Stimulated activated effector memory CD8-positive, alpha-beta T cell treated with anti-CD3 and anti-CD28 coated beads, Interleukin-12 subunit alpha, Interleukin-12 subunit beta, amount 100 ng/mL, for 72 hours (primary cell): Measurements from ENCODE around the gene ADAMTS6.

Experiments
- ATAC-seq: fragments of 150-1000 bp; cut with Tn5 transposase; 2 replicates; pipeline ENCODE4 v1.10.0; 2021
- DNase-seq, 2 donors: peaks; one replicate each; pipeline ENCODE4 v3.0.0; 2021 to 2022; ENCODE audit warnings: low spot score in 2 of 2
- H3K27ac Mint-ChIP-seq: one replicate; pipeline ENCODE4 v1.8.0; 2022; ENCODE audit warnings: mild to moderate bottlenecking, mixed read lengths
- H3K36me3 Mint-ChIP-seq: one replicate; pipeline ENCODE4 v1.8.0; 2022; ENCODE audit warnings: mild to moderate bottlenecking, mixed read lengths
- H3K4me1 Mint-ChIP-seq: one replicate; pipeline ENCODE4 v1.8.0; 2022; ENCODE audit warnings: mixed read lengths
- H3K4me3 Mint-ChIP-seq: one replicate; pipeline ENCODE4 v1.8.0; 2022; ENCODE audit warnings: mild to moderate bottlenecking, mixed read lengths
- H3K9me3 Mint-ChIP-seq: one replicate; pipeline ENCODE4 v1.8.0; 2022; ENCODE audit warnings: mixed read lengths

ADAMTS6 gene

GRCh38 chr5:65149827-65150226 lies 331.9 kb downstream of the ADAMTS6 start:
- no peak for ATAC-seq
- H3K27ac Mint-ChIP-seq: no peak overlapping the region

DNA sequence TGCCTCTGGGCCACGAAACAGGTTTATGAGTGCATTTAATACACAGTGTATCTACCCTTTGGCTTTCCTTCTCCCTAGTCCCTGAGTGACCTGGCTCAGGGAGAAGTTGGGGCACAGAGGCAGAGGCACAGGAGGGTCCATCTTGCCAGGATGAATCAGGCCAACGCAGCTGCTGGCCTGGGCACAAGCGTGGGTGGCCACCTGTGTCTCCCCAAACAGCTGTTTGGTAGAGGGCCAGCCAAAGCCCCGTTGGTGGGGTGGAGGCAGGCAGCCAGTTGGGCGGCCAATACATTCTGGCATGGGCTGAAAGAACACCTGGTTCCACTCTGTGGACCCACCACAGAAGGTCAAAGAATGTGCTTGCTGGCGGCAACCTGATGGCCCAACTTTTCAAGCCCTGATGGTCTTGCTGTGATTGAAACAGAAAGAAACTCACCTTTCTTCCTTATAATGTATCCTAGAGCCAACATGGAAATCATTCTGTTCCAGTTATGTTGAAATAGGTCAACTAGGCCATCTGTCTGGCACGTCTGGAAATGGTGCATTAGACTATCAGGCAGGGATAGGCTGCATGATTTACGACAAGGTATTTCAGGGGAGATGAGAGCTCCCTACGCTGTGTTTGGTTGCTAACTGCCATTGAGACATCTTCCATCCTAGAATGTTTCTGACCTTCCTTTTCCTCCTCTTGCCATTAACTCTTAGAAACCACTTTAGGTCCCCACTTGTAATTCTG lies 337.4 kb downstream of the ADAMTS6 start:
- H3K4me1 Mint-ChIP-seq: no peaks in the 10 kb centered on the region
- no peaks in the 10 kb centered on the region for H3K9me3 Mint-ChIP-seq
- no peak for ATAC-seq
- H3K27ac Mint-ChIP-seq: no peak overlapping the region
- no peaks in the 10 kb centered on the region for H3K36me3 Mint-ChIP-seq
- H3K4me3 Mint-ChIP-seq: no peak overlapping the region
- DNase-seq: no peak

More at GRCh38 chr5:65149827-65150226, 331.9 kb downstream of the ADAMTS6 start:
- Mint-ChIP-seq H3K4me1 (no peaks in the 10 kb centered on the region), H3K4me3 (no peak overlapping the region), H3K9me3 (no peaks in the 10 kb centered on the region), H3K36me3 (no peaks in the 10 kb centered on the region)
- no peak for DNase-seq

- Mint-ChIP-seq H3K27ac (no peak overlapping the region), H3K36me3 (no peaks in the 10 kb centered on the region), H3K9me3 (no peaks in the 10 kb centered on the region), H3K4me1 (no peaks in the 10 kb centered on the region), H3K4me3 (no peak overlapping the region)
- ATAC-seq (no peak), DNase-seq (no peak)
These were observed 339.2 kb downstream of the ADAMTS6 start for GRCh38 chr5:65142511-65143011.

DNA sequence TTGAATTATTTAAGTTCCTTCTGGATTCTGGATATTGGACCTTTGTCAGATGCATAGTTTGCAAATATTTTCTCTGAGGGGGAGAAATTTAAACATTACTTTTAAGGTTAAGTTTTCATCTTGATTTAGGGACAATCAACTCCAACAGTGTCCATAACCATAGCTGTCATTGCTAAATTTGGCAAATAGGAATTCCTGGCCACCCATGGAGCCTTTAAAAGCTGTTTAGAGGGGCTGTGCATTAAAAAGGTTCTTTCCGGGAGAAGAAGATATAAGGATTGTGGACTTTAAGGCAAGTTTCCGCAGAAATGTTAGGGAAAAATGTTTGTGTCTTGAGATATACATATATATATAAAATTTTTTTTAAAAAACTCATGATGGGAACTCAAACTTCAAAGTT lies 339.7 kb downstream of the ADAMTS6 start:
- DNase-seq (no peak), ATAC-seq (no peak)
- H3K4me3 Mint-ChIP-seq: no peak overlapping the region
- H3K4me1 Mint-ChIP-seq: no peaks in the 10 kb centered on the region
- no peaks in the 10 kb centered on the region for H3K9me3 Mint-ChIP-seq
- no peaks in the 10 kb centered on the region for H3K36me3 Mint-ChIP-seq
- H3K27ac Mint-ChIP-seq: no peak overlapping the region

DNA sequence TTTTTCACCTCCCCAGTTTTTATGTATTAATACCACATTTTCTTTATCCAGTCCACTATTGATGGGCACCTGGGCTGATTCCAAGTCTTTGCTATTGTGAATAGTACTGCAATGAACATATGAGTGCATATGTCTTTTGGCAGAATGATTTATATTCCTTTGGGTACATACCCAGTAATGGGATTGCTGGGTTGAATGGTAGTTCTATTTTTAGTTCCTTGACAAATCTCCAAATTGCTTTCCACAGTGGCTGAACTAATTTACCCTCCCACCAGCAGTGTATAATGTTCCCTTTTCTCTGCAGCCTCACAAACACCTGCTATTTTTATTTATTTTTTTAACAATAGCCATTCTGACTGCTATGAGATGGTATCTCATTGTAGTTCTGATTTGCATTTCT lies 340.2 kb downstream of the ADAMTS6 start:
- Mint-ChIP-seq H3K9me3 (no peaks in the 10 kb centered on the region), H3K27ac (no peak overlapping the region), H3K4me3 (no peak overlapping the region), H3K36me3 (no peaks in the 10 kb centered on the region), H3K4me1 (no peaks in the 10 kb centered on the region)
- no peak for DNase-seq
- ATAC-seq: no peak

GRCh38 chr5:65137631-65138030 lies 344.1 kb downstream of the ADAMTS6 start:
- H3K9me3 Mint-ChIP-seq: no peaks in the 10 kb centered on the region
- no peaks in the 10 kb centered on the region for H3K4me1 Mint-ChIP-seq
- ATAC-seq (no peak), DNase-seq (no peak)
- H3K27ac Mint-ChIP-seq: no peak overlapping the region
- H3K4me3 Mint-ChIP-seq: no peak overlapping the region
- H3K36me3 Mint-ChIP-seq: no peaks in the 10 kb centered on the region

DNA sequence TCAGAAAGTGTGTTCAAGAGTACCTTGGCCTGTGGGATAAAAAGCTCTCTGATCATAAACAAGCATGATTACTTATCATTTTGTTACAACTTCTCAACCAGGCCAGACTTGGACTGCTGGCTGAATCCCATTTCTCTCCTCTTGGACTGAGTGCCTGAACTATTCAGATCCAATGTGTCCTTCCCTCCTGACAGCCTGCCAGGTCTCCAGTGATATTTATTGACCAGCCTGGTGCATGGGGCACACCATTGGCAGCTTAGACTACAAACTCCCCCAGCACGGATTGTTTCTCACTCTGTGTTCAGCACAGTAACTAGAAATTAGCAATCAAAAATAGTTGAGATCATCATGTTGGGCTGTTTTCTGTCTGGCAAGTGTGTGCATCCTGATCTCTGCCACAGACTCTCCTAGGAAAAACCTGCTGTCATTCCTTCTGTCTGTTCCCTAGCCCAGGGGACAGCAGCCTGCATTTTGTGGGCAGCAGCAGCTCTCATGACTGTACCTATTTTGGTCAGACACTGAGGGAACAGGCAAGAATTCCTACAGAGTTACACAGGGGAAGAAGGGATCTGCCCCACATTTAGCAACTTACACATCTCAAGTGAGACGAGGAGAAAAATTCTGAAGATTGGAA lies 348.1 kb downstream of the ADAMTS6 start:
- Mint-ChIP-seq H3K9me3 (no peaks in the 10 kb centered on the region), H3K4me1 (no peaks in the 10 kb centered on the region), H3K27ac (no peak overlapping the region), H3K36me3 (no peaks in the 10 kb centered on the region), H3K4me3 (no peak overlapping the region)
- DNase-seq (no peak), ATAC-seq (no peak)

GRCh38 chr5:65132386-65132785 lies 349.3 kb downstream of the ADAMTS6 start:
- no peak for ATAC-seq
- H3K4me1 Mint-ChIP-seq: no peaks in the 10 kb centered on the region
- no peak overlapping the region for H3K4me3 Mint-ChIP-seq
- no peaks in the 10 kb centered on the region for H3K36me3 Mint-ChIP-seq
- no peaks in the 10 kb centered on the region for H3K9me3 Mint-ChIP-seq
- no peak for DNase-seq
- no peak overlapping the region for H3K27ac Mint-ChIP-seq

GRCh38 chr5:65128226-65128625 lies 353.5 kb downstream of the ADAMTS6 start:
- DNase-seq (no peak), ATAC-seq (no peak)
- Mint-ChIP-seq H3K36me3 (no peaks in the 10 kb centered on the region), H3K4me3 (no peak overlapping the region), H3K27ac (no peak overlapping the region), H3K4me1 (no peaks in the 10 kb centered on the region), H3K9me3 (no peaks in the 10 kb centered on the region)

- Mint-ChIP-seq H3K4me3 (no peak overlapping the region), H3K36me3 (no peaks in the 10 kb centered on the region), H3K27ac (no peak overlapping the region), H3K4me1 (no peaks in the 10 kb centered on the region), H3K9me3 (no peaks in the 10 kb centered on the region)
- DNase-seq (no peak), ATAC-seq (no peak)
These were observed 354.4 kb downstream of the ADAMTS6 start for GRCh38 chr5:65127161-65127901.

GRCh38 chr5:65126542-65127069 lies 355.1 kb downstream of the ADAMTS6 start:
- ATAC-seq (no peak), DNase-seq (no peak)
- Mint-ChIP-seq H3K9me3 (no peaks in the 10 kb centered on the region), H3K36me3 (no peaks in the 10 kb centered on the region), H3K4me1 (no peaks in the 10 kb centered on the region), H3K4me3 (no peak overlapping the region), H3K27ac (no peak overlapping the region)

- no peak overlapping the region for H3K27ac Mint-ChIP-seq
- DNase-seq: no peak
These were observed 355.9 kb downstream of the ADAMTS6 start for GRCh38 chr5:65125591-65126541.

GRCh38 chr5:65121880-65122436 lies 359.8 kb downstream of the ADAMTS6 start:
- Mint-ChIP-seq H3K4me1 (no peaks in the 10 kb centered on the region), H3K9me3 (peaks cover 6% of the 10 kb centered on the region), H3K4me3 (no peak overlapping the region), H3K36me3 (no peaks in the 10 kb centered on the region), H3K27ac (no peak overlapping the region)
- DNase-seq: no peak
- ATAC-seq: peak; percentile 66

More at GRCh38 chr5:65125591-65126541, 355.9 kb downstream of the ADAMTS6 start:
- Mint-ChIP-seq H3K9me3 (no peaks in the 10 kb centered on the region), H3K4me3 (no peak overlapping the region), H3K4me1 (no peaks in the 10 kb centered on the region), H3K36me3 (no peaks in the 10 kb centered on the region)
- ATAC-seq: no peak

DNA sequence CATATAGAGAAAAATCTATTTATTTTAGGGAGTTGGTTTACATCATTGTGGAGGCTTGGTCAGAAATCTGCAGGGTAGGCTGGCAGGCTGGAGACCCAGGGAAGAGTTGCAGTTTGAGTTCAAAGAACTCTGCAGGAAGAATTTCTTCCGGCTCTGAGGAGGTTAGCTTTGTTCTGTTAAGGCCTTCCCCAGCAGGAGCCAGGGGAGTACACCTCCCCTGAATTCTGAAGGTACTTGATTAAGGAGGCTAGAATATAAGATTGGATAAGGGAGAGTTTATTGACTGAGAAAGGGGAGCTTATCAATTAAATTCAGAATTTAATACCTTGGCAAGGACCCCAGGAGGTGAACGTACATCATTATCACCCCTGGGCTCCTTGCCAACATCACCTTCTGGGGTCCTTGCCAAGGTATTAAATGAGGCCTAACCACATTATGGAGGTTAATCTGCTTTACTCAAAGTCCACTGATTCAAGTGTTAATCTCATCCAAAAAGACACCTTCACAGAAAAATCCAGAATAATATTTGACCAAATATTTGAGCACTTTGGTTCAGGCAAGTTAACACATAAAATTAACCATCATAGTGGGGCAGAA lies 361.3 kb downstream of the ADAMTS6 start:
- H3K4me3 Mint-ChIP-seq: no peak overlapping the region

More for the DNA sequence above, 361.3 kb downstream of the ADAMTS6 start:
- no peak for DNase-seq
- Mint-ChIP-seq H3K9me3 (peaks cover 6% of the 10 kb centered on the region), H3K36me3 (no peaks in the 10 kb centered on the region), H3K4me1 (no peaks in the 10 kb centered on the region), H3K27ac (no peak overlapping the region)
- no peak for ATAC-seq
